ENCODE data around the gene NOLC1. TPM values are rescaled to one million over a fixed set of nuclear protein-coding genes. Genes with fewer than 3 reads are reported as not detected.

NOLC1 gene
- total and polyA plus RNA-seq, 2 experiments from 2014 or later = 29.8 to 46.2 TPM

GRCh38 chr10:102148275-102148674, 3.9 kb upstream of the NOLC1 start:
- DNase-seq (ENCODE audit: low spot score) = no peak
- no peak overlapping the region for H3K27ac ChIP-seq
- H3K79me2 ChIP-seq = peaks cover 8% of the 10 kb centered on the region
- H4K20me1 ChIP-seq (ENCODE audit: insufficient read depth, poor library complexity, severe bottlenecking) = peaks cover 5% of the 10 kb centered on the region
- H3K4me2 ChIP-seq = no peak overlapping the region
- no peaks in the 10 kb centered on the region for H3K9me3 ChIP-seq (ENCODE audit: low read depth)
- TF ChIP-seq EZH2phosphoT487 (IDR thresholded peaks at IDR 0.05; ENCODE audit: low read depth, severe bottlenecking, unreplicated experiment) = no peak
- no peak for TF ChIP-seq CTCF (IDR thresholded peaks at IDR 0.05; ENCODE audit: poor library complexity)
- TF ChIP-seq EZH2 (IDR thresholded peaks at IDR 0.05; ENCODE audit: borderline replicate concordance) = no peak
- no peaks in the 10 kb centered on the region for H3K27me3 ChIP-seq
- no peak overlapping the region for H3K4me3 ChIP-seq
- H3K36me3 ChIP-seq (replicated peaks; ENCODE audit: insufficient read depth, low read depth) = peaks cover 9% of the 10 kb centered on the region
- H2AFZ ChIP-seq = no peak overlapping the region
- H3K9me2 ChIP-seq (replicated peaks; ENCODE audit: insufficient read depth) = no peaks in the 10 kb centered on the region
- WGBS (ENCODE audit: low lambda C conversion rate, missing lambda C conversion rate) = 96% methylated on average over 13 of the region's 13 CpGs
- peaks cover 11% of the 10 kb centered on the region for H3K4me1 ChIP-seq (ENCODE audit: insufficient read depth)

GRCh38 chr10:102150970-102151773, 1.0 kb upstream of the NOLC1 start:
- DNase-seq (ENCODE audit: low spot score) = peak; percentile 25
- Histone ChIP-seq H3K9me2 (replicated peaks; ENCODE audit: insufficient read depth) (no peaks in the 10 kb centered on the region), H3K27ac (peak overlapping the region; percentile 90), H3K4me1 (ENCODE audit: insufficient read depth) (peaks cover 12% of the 10 kb centered on the region), H3K27me3 (no peaks in the 10 kb centered on the region), H2AFZ (no peak overlapping the region), H3K4me3 (no peak overlapping the region), H3K79me2 (peaks cover 37% of the 10 kb centered on the region), H4K20me1 (ENCODE audit: insufficient read depth, poor library complexity, severe bottlenecking) (peaks cover 11% of the 10 kb centered on the region), H3K4me2 (peak overlapping the region; percentile 69), H3K9me3 (ENCODE audit: low read depth) (no peaks in the 10 kb centered on the region), H3K36me3 (replicated peaks; ENCODE audit: insufficient read depth, low read depth) (peaks cover 7% of the 10 kb centered on the region)
- 55% methylated on average over 3 of the region's 3 CpGs for WGBS (ENCODE audit: low lambda C conversion rate, missing lambda C conversion rate)
- TF ChIP-seq CTCF (IDR thresholded peaks at IDR 0.05; ENCODE audit: poor library complexity) (no peak), EZH2 (IDR thresholded peaks at IDR 0.05; ENCODE audit: borderline replicate concordance) (no peak), EZH2phosphoT487 (IDR thresholded peaks at IDR 0.05; ENCODE audit: low read depth, severe bottlenecking, unreplicated experiment) (no peak)

GRCh38 chr10:102152545-102152890, 329 bp downstream of the NOLC1 start:
- H3K9me3 ChIP-seq (ENCODE audit: low read depth) = no peaks in the 10 kb centered on the region
- peak overlapping the region; percentile 80 for H3K4me2 ChIP-seq
- peak; percentile 31 for DNase-seq (ENCODE audit: low spot score)
- H3K79me2 ChIP-seq = peaks cover 51% of the 10 kb centered on the region
- peaks cover 12% of the 10 kb centered on the region for H3K4me1 ChIP-seq (ENCODE audit: insufficient read depth)
- H2AFZ ChIP-seq = peak overlapping the region; percentile 38
- peaks cover 6% of the 10 kb centered on the region for H3K36me3 ChIP-seq (replicated peaks; ENCODE audit: insufficient read depth, low read depth)
- H3K27ac ChIP-seq = peak overlapping the region; percentile 87
- peaks cover 11% of the 10 kb centered on the region for H4K20me1 ChIP-seq (ENCODE audit: insufficient read depth, poor library complexity, severe bottlenecking)
- no peaks in the 10 kb centered on the region for H3K9me2 ChIP-seq (replicated peaks; ENCODE audit: insufficient read depth)
- no peaks in the 10 kb centered on the region for H3K27me3 ChIP-seq
- peak overlapping the region; percentile 31 for H3K4me3 ChIP-seq
- WGBS (ENCODE audit: low lambda C conversion rate, missing lambda C conversion rate) = under 1% methylated on average over 19 of the region's 19 CpGs
- TF ChIP-seq EZH2phosphoT487 (IDR thresholded peaks at IDR 0.05; ENCODE audit: low read depth, severe bottlenecking, unreplicated experiment) (no peak), CTCF (IDR thresholded peaks at IDR 0.05; ENCODE audit: poor library complexity) (no peak), EZH2 (IDR thresholded peaks at IDR 0.05; ENCODE audit: borderline replicate concordance) (no peak)
